GM18511 (cell line): Measurements from ENCODE around the gene RBAK.
"Not testable (repeated sequence)": the region's sequence is repeated elsewhere in the genome, so short reads cannot be mapped to it uniquely, and the experiment has no call there.

Experiments
- ATAC-seq: cut with Tn5 transposase; IDR thresholded peaks from one replicate; pipeline ENCODE4 v1.9.1; 2021; ENCODE audit warnings: mild to moderate bottlenecking, moderate library complexity; ENCODE audit not compliant: unreplicated experiment

Gene RBAK

GRCh38 chr7:5050676-5051075, 5.0 kb downstream of the RBAK start:
- no peak for ATAC-seq

- ATAC-seq = not testable (repeated sequence)
Observed at GRCh38 chr7:5051731-5052130, 6.1 kb downstream of the RBAK start.

- ATAC-seq = no peak
Observed at GRCh38 chr7:5053175-5053574, 7.5 kb downstream of the RBAK start.

- ATAC-seq = no peak
Observed at GRCh38 chr7:5063698-5064097, 18.0 kb downstream of the RBAK start.

GRCh38 chr7:5064391-5065106, 18.9 kb downstream of the RBAK start:
- ATAC-seq = no peak

GRCh38 chr7:5065107-5065407, 19.4 kb downstream of the RBAK start:
- no peak for ATAC-seq

- ATAC-seq = no peak
Observed at GRCh38 chr7:5068521-5068920, 22.9 kb downstream of the RBAK start.

- no peak for ATAC-seq
Observed at GRCh38 chr7:5070206-5070605, 24.5 kb downstream of the RBAK start.

GRCh38 chr7:5075187-5075586, 29.5 kb downstream of the RBAK start:
- ATAC-seq = not testable (repeated sequence)

- ATAC-seq = no peak
Observed at GRCh38 chr7:5077740-5078139, 32.1 kb downstream of the RBAK start.

- ATAC-seq = no peak
Observed at GRCh38 chr7:5082806-5083205, 37.1 kb downstream of the RBAK start.

GRCh38 chr7:5083311-5083711, 37.7 kb downstream of the RBAK start:
- no peak for ATAC-seq

GRCh38 chr7:5086256-5086655, 40.6 kb downstream of the RBAK start:
- no peak for ATAC-seq

GRCh38 chr7:5088228-5088833, 42.7 kb downstream of the RBAK start:
- ATAC-seq = not testable (repeated sequence)

GRCh38 chr7:5088906-5089305, 43.2 kb downstream of the RBAK start:
- ATAC-seq = no peak

GRCh38 chr7:5093948-5094347, 48.3 kb downstream of the RBAK start:
- no peak for ATAC-seq

GRCh38 chr7:5094641-5095040, 49.0 kb downstream of the RBAK start:
- no peak for ATAC-seq

GRCh38 chr7:5116359-5116758, 70.7 kb downstream of the RBAK start:
- no peak for ATAC-seq

- no peak for ATAC-seq
Observed at GRCh38 chr7:5117095-5117970, 71.7 kb downstream of the RBAK start.
